ENCODE measurements around the gene RMND5A.
A peak's percentile ranks its signal among the peaks of the same experiment; 100 is the strongest.

Gene RMND5A

GRCh38 chr2:86753606-86754005 lies 33.5 kb downstream of the RMND5A start:
- DNase-seq (ENCODE audit: low spot score) = no peak
- TF ChIP-seq, protein P1, sequence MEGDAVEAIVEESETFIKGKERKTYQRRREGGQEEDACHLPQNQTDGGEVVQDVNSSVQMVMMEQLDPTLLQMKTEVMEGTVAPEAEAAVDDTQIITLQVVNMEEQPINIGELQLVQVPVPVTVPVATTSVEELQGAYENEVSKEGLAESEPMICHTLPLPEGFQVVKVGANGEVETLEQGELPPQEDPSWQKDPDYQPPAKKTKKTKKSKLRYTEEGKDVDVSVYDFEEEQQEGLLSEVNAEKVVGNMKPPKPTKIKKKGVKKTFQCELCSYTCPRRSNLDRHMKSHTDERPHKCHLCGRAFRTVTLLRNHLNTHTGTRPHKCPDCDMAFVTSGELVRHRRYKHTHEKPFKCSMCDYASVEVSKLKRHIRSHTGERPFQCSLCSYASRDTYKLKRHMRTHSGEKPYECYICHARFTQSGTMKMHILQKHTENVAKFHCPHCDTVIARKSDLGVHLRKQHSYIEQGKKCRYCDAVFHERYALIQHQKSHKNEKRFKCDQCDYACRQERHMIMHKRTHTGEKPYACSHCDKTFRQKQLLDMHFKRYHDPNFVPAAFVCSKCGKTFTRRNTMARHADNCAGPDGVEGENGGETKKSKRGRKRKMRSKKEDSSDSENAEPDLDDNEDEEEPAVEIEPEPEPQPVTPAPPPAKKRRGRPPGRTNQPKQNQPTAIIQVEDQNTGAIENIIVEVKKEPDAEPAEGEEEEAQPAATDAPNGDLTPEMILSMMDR (IDR thresholded peaks at IDR 0.05; ENCODE audit: borderline replicate concordance, control extremely low read depth, extremely low read depth, insufficient read depth, missing control alignments) = no peak
- in situ Hi-C loops (cut with MboI; ENCODE audit: low sequenced_read_pairs, unreplicated experiment) = no loop called here

GRCh38 chr2:86758405-86758804 lies 38.3 kb downstream of the RMND5A start:
- in situ Hi-C loops (cut with MboI; ENCODE audit: low sequenced_read_pairs, unreplicated experiment) = no loop called here
- TF ChIP-seq, protein P1 (IDR thresholded peaks at IDR 0.05; ENCODE audit: borderline replicate concordance, control extremely low read depth, extremely low read depth, insufficient read depth, missing control alignments) = no peak
- DNase-seq (ENCODE audit: low spot score) = no peak

- in situ Hi-C loops (cut with MboI; ENCODE audit: low sequenced_read_pairs, unreplicated experiment) = no loop called here
- TF ChIP-seq, protein P1 (IDR thresholded peaks at IDR 0.05; ENCODE audit: borderline replicate concordance, control extremely low read depth, extremely low read depth, insufficient read depth, missing control alignments) = no peak
- no peak for DNase-seq (ENCODE audit: low spot score)
These were observed 40.3 kb downstream of the RMND5A start for GRCh38 chr2:86760371-86760770.

DNA sequence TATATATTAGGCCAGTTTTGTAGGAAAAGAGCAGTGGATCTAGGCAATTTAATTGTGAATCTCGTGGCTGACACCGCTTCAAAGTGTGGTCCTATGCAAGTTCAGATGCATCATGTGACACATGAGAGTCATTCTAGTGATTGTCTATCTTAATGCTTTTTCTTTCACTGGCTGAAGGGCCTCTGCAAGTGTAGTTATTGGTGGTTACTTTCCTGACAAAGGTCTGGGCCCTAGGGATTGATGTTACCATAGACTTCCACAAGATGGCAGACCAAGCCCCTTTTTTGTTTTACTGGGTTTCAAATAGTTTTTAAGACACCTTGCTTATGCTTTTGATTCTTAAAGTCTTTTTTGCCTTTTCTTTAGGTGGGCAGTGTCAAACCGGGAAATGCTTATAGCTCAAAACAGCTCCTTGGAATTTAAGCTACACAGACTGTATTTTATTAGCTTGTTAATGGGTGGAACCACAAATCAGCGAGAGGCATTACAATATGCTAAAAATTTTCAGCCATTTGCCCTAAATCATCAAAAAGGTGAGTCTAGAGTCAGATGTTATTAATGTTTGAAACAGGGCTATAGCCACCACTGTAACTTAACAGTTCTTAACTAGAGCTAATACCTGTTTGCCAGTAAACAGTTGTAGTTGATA lies 44.7 kb downstream of the RMND5A start:
- TF ChIP-seq, protein P1 (IDR thresholded peaks at IDR 0.05; ENCODE audit: borderline replicate concordance, control extremely low read depth, extremely low read depth, insufficient read depth, missing control alignments) = peak; percentile 60
- in situ Hi-C loops (cut with MboI; ENCODE audit: low sequenced_read_pairs, unreplicated experiment) = no loop called here
- peak; percentile 61 for DNase-seq (ENCODE audit: low spot score)

GRCh38 chr2:86765310-86765695 lies 45.2 kb downstream of the RMND5A start:
- in situ Hi-C loops (cut with MboI; ENCODE audit: low sequenced_read_pairs, unreplicated experiment) = no loop called here
- TF ChIP-seq, protein P1 (IDR thresholded peaks at IDR 0.05; ENCODE audit: borderline replicate concordance, control extremely low read depth, extremely low read depth, insufficient read depth, missing control alignments) = no peak
- no peak for DNase-seq (ENCODE audit: low spot score)

DNA sequence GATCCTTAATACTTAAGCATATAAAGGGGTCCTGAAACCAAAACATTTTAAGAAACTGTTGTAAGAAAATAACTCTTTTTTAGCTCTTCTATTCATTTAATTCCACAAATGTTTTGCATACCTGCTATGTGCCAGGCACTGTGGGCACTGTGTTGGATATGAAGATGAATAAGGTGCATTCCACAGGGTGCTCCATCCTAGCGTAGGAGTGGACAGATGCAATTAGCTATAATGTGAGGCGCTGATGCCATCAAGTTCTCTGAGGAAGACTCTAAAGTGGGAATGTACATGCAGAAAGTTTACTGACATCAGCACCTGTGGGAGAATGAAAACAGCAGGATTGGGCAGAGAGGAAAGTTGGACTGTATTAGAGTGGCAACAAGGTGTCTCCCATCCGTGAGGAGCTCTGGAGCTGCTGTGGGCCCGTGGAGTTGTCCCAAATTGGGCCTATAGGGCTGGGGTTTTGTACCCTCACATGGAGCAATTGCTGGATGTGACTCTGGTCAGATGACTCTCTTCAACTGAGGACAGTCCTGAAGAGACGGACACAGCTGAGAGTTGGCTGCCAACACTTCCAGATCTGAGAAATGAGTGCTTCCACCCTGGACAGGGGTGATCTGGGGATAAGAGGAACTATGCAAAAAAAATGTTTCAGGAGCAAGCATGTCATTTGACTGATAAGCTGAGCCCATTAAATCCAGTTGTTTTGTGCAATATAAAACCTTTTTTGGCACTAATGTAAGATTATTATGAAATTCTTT lies 48.3 kb downstream of the RMND5A start:
- in situ Hi-C loops (cut with MboI; ENCODE audit: low sequenced_read_pairs, unreplicated experiment) = no loop called here
- TF ChIP-seq, protein P1 (IDR thresholded peaks at IDR 0.05; ENCODE audit: borderline replicate concordance, control extremely low read depth, extremely low read depth, insufficient read depth, missing control alignments) = no peak
- DNase-seq (ENCODE audit: low spot score) = no peak
